Left ventricle myocardium superior (tissue), 1 donor: Measurements from ENCODE around the gene MCU. TPM values are rescaled to one million over a fixed set of nuclear protein-coding genes. Genes with fewer than 3 reads are reported as not detected.
"Not testable (repeated sequence)": the region's sequence is repeated elsewhere in the genome, so short reads cannot be mapped to it uniquely, and the experiment has no call there.

ENCODE experiments used
- ATAC-seq: fragments of 200-7000 bp; cut with Tn5 transposase; one replicate; pipeline ENCODE4 v1.9.1; 2020; ENCODE audit warnings: mild to moderate bottlenecking, moderate library complexity
- DNase-seq: peaks from one replicate; pipeline ENCODE4 v3.0.0-alpha.2; 2020
- intact Hi-C: fragments of 100-400 bp; cut with micrococcal nuclease; formaldehyde crosslinking; loops from one replicate; pipeline ENCODE4 v1.11.0; 2022
- total RNA-seq: library from RNA; stranded (reverse); fragmentation: NEBNext Ultra II Directional; extraction: Animal tissue kit (Norgen Biotek cat#: 25700); gene quantifications from one replicate; pipeline ENCODE4 v1.2.1, GENCODE V29; 2021
- donor health status: DM: no; HTN: yes; CAD: no; lungs with severe emphysema.

MCU gene
- total RNA-seq, 1 donor from 2014 or later: 15.6 TPM

- intact Hi-C loops: no loop called here
- ATAC-seq (no peak), DNase-seq (no peak)
Observed at GRCh38 chr10:72719941-72720592, 28.1 kb downstream of the MCU start.

GRCh38 chr10:72720814-72721660 is 29.1 kb downstream of the MCU start:
- intact Hi-C loops: no loop called here
- no peak for DNase-seq
- ATAC-seq: no peak

- ATAC-seq (no peak), DNase-seq (no peak)
- intact Hi-C loops: no loop called here
Observed at GRCh38 chr10:72727130-72727529, 35.2 kb downstream of the MCU start.

- intact Hi-C loops: no loop called here
- DNase-seq (no peak), ATAC-seq (no peak)
Observed at GRCh38 chr10:72728462-72728861, 36.5 kb downstream of the MCU start.

GRCh38 chr10:72729528-72729927 is 37.6 kb downstream of the MCU start:
- intact Hi-C loops: no loop called here
- no peak for ATAC-seq
- DNase-seq: no peak

- DNase-seq (no peak), ATAC-seq (no peak)
- intact Hi-C loops: no loop called here
Observed at GRCh38 chr10:72730479-72730878, 38.5 kb downstream of the MCU start.

- intact Hi-C loops: no loop called here
- ATAC-seq (no peak), DNase-seq (no peak)
Observed at GRCh38 chr10:72731916-72732419, 40.0 kb downstream of the MCU start.

GRCh38 chr10:72732521-72732920 is 40.6 kb downstream of the MCU start:
- DNase-seq: no peak
- intact Hi-C loops: no loop called here
- no peak for ATAC-seq

- intact Hi-C loops: no loop called here
- DNase-seq: no peak
- ATAC-seq: no peak
Observed at GRCh38 chr10:72733989-72734388, 42.0 kb downstream of the MCU start.

- DNase-seq: no peak
- intact Hi-C loops: no loop called here
- ATAC-seq: peak; percentile 57
Observed at GRCh38 chr10:72735288-72735936, 43.5 kb downstream of the MCU start.

GRCh38 chr10:72736176-72736827 is 44.4 kb downstream of the MCU start:
- intact Hi-C loops: no loop called here
- ATAC-seq (peak; percentile 31), DNase-seq (no peak)

- ATAC-seq (no peak), DNase-seq (no peak)
- intact Hi-C loops: no loop called here
Observed at GRCh38 chr10:72736828-72737220, 44.9 kb downstream of the MCU start.

GRCh38 chr10:72737357-72737756 is 45.4 kb downstream of the MCU start:
- intact Hi-C loops, DNase-seq, ATAC-seq: not testable (repeated sequence)

- intact Hi-C loops: no loop called here
- peak; percentile 49 for ATAC-seq
- no peak for DNase-seq
Observed at GRCh38 chr10:72738486-72738885, 46.5 kb downstream of the MCU start.

GRCh38 chr10:72740528-72740927 is 48.6 kb downstream of the MCU start:
- peak; percentile 84 for ATAC-seq
- intact Hi-C loops: no loop called here
- DNase-seq: peak; percentile 40

- ATAC-seq (no peak), DNase-seq (no peak)
- intact Hi-C loops: no loop called here
Observed at GRCh38 chr10:72742092-72742491, 50.1 kb downstream of the MCU start.

- intact Hi-C loops: no loop called here
- no peak for ATAC-seq
- no peak for DNase-seq
Observed at GRCh38 chr10:72742797-72743196, 50.9 kb downstream of the MCU start.

- no peak for ATAC-seq
- DNase-seq: no peak
- intact Hi-C loops: no loop called here
Observed at GRCh38 chr10:72744566-72744965, 52.6 kb downstream of the MCU start.
